ENCODE data around the gene ARGFX. TPM values are rescaled to one million over a fixed set of nuclear protein-coding genes. Genes with fewer than 3 reads are reported as not detected.
"Not testable (repeated sequence)": the region's sequence is repeated elsewhere in the genome, so short reads cannot be mapped to it uniquely, and the experiment has no call there.

Gene ARGFX
- total RNA-seq, 4 donors from 2014 or later: not detected

DNA sequence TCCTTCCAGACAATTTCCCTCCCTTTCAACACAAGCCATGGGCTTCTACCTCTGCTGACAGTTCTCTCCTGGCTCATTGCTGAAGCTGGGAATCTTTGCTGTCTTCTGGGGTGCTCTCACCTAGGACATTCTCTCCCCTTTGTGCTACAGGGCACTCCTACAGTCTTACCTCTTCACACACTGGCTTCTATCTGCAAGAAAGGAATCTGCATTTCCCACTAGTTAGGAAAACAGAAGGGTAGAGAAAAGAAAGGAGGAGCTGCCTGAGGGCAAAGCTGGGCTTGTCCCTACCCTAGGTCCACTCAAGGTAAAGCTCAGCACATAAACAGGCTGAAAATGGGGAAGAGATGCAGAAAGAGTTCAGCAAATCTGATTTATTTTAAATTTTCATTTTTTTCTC lies 5.6 kb upstream of the ARGFX start:
- DNase-seq (ENCODE audit: low spot score in 2 of 2): no peak
- no peak overlapping the region for H3K4me3 ChIP-seq (ENCODE audit: low read depth, poor library complexity, severe bottlenecking)
- intact Hi-C loops (cut with DNase I; ENCODE audit: low total_unique reads): no loop called here
- TF ChIP-seq, protein P1, sequence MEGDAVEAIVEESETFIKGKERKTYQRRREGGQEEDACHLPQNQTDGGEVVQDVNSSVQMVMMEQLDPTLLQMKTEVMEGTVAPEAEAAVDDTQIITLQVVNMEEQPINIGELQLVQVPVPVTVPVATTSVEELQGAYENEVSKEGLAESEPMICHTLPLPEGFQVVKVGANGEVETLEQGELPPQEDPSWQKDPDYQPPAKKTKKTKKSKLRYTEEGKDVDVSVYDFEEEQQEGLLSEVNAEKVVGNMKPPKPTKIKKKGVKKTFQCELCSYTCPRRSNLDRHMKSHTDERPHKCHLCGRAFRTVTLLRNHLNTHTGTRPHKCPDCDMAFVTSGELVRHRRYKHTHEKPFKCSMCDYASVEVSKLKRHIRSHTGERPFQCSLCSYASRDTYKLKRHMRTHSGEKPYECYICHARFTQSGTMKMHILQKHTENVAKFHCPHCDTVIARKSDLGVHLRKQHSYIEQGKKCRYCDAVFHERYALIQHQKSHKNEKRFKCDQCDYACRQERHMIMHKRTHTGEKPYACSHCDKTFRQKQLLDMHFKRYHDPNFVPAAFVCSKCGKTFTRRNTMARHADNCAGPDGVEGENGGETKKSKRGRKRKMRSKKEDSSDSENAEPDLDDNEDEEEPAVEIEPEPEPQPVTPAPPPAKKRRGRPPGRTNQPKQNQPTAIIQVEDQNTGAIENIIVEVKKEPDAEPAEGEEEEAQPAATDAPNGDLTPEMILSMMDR (IDR thresholded peaks at IDR 0.05): no peak
- TF ChIP-seq POLR2A (IDR thresholded peaks at IDR 0.05): no peak

DNA sequence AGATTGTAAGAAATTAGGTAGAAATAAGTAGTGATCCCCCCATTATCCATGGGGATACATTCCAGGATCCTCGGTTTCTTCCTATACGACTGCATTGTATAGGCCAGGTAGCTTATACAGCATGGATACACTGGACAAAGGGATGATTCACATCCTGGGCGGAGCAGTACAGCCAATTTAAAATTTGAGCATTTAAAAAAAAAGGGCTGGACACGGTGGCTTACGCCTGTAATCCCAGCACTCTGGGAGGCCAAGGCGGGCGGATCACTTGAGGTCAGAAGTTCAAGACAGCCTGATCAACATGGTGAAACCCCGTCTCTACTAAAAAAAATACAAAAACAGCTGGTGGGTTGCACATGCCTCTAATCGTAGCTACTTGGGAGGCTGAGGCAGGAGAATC lies 976 bp upstream of the ARGFX start:
- no peak overlapping the region for H3K4me3 ChIP-seq (ENCODE audit: low read depth, poor library complexity, severe bottlenecking)
- intact Hi-C loops (cut with DNase I; ENCODE audit: low total_unique reads): no loop called here
- TF ChIP-seq, protein P1 (IDR thresholded peaks at IDR 0.05): no peak
- no peak for TF ChIP-seq POLR2A (IDR thresholded peaks at IDR 0.05)
- WGBS, 2 donors: 77 to 87% methylated on average over 9 of the region's 9 CpGs
- DNase-seq (ENCODE audit: low spot score in 2 of 2): no peak

DNA sequence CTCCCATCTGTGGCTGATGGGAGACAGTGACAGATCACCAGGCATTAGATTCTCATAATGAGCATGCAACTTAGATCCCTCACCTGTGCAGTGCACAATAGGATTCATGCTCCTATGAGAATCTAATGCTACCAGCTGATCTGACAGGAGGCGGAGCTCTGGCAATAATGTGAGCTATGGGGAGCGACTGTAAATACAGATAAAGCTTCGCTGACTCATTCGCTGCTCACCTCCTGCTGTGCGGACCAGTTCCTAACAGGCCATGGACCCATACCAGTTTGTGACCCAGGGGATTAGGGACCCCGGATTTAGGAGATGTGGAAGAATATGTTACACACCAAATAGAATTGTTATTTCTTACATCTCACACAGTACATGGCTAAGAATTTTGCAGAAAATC lies 6.7 kb downstream of the ARGFX start:
- no peak for TF ChIP-seq POLR2A (IDR thresholded peaks at IDR 0.05)
- TF ChIP-seq, protein P1 (IDR thresholded peaks at IDR 0.05): no peak
- WGBS, 2 donors: 75 to 77% methylated on average over 6 of the region's 6 CpGs
- H3K4me3 ChIP-seq (ENCODE audit: low read depth, poor library complexity, severe bottlenecking): no peak overlapping the region
- intact Hi-C loops (cut with DNase I; ENCODE audit: low total_unique reads): no loop called here
- DNase-seq (ENCODE audit: low spot score in 2 of 2): no peak

DNA sequence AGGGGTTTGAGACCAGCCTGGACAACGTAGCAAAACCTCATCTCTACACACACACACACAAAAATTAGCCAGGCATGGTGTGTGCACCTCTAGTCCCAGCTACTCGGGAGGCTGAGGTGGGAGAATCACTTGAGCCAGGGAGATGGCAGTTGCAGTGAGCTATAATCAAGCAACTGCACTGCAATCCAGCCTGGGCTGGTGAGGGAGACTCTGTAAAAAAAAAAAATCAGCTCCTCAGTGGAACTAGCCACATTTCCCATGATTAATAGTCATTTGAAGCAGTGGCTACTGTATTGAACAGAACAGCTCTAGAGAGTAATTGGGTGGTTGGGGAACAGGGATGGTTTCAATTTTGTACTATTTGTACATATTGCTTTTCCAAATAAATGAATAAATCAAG lies 13.9 kb downstream of the ARGFX start:
- TF ChIP-seq POLR2A (IDR thresholded peaks at IDR 0.05): no peak
- TF ChIP-seq, protein P1 (IDR thresholded peaks at IDR 0.05): no peak
- no peak for DNase-seq (ENCODE audit: low spot score in 2 of 2)
- intact Hi-C loops (cut with DNase I; ENCODE audit: low total_unique reads): no loop called here
- 51 to 64% methylated on average over 2 of the region's 2 CpGs for WGBS, 2 donors
- H3K4me3 ChIP-seq (ENCODE audit: low read depth, poor library complexity, severe bottlenecking): no peak overlapping the region

DNA sequence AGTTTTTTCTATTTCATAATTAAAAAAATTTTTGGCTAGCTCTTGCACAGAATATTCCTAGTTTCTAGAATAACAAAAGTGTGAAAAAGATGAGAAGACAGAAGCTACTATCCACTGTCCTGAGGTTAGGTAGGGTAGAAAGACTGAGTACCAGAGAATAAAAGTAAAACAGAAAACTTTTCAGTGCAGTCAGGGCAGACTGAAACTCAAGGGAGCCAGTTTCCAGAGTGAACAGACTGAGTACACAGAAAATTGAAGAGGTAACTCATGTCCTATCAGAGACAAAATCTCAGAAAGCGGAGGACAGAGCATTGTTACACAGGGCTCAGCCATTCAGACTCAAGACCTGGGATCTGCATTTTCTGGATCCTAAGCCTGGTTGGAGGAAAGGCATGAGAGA lies 16.7 kb downstream of the ARGFX start:
- no peak overlapping the region for H3K4me3 ChIP-seq (ENCODE audit: low read depth, poor library complexity, severe bottlenecking)
- WGBS, 2 donors: 90 to 93% methylated on average over 1 of the region's 1 CpG
- no peak for DNase-seq (ENCODE audit: low spot score in 2 of 2)
- intact Hi-C loops (cut with DNase I; ENCODE audit: low total_unique reads): no loop called here
- no peak for TF ChIP-seq POLR2A (IDR thresholded peaks at IDR 0.05)
- TF ChIP-seq, protein P1 (IDR thresholded peaks at IDR 0.05): no peak

DNA sequence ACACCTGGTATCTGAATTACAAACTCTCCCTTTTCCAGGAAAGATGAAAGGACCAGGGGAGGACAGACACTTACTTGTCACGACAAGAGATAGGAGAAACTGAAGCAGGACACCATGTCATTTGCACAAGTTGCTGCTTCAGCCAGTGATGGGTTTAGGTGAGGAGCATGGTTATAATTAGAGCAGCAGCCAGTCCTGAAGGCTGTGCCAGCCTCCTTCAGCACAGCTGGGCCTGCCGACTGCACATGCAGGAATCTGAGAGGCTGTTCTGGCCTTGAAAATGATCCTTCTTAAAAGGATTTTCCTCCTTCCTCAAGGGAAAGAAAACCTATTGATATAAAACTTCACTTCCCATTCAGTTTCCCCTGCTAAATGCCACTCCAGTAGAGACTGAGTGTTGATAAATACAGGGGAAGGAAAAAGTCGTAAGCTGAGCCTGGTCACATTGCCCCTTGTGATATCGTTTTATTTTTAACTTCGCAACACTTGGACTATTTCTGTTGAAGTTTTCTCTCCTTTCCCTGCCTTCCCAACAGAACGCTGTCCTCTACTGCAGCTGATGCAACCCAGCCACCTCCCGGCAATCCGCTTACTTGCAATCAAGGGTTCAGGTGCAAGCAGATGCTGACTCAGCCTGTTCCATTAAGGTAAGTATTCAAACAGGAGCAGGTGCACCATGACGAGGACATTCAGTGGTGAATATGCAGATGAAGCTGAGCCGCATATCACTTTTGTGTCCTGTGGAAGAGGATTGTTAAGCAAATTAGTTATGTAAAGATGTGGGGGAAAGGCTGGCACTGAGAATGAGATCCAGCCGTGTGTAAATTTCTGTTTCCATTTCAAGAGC lies 25.3 kb downstream of the ARGFX start, which contains the start of gene FBXO40:
TSS of gene FBXO40 (plus strand) at position 524 of the 847 bp plus-strand sequence. CDS start 27,197 bp downstream, outside the sequence.
- no peak within 1 kb of the TSS for H3K4me3 ChIP-seq (ENCODE audit: low read depth, poor library complexity, severe bottlenecking)
- DNase-seq (ENCODE audit: low spot score in 2 of 2): no peak
- TF ChIP-seq POLR2A (IDR thresholded peaks at IDR 0.05): no peak
- TF ChIP-seq, protein P1 (IDR thresholded peaks at IDR 0.05): no peak
- WGBS, 2 donors: 48 to 55% methylated on average over 11 of the region's 11 CpGs
- intact Hi-C loops (cut with DNase I; ENCODE audit: low total_unique reads): no loop called here

DNA sequence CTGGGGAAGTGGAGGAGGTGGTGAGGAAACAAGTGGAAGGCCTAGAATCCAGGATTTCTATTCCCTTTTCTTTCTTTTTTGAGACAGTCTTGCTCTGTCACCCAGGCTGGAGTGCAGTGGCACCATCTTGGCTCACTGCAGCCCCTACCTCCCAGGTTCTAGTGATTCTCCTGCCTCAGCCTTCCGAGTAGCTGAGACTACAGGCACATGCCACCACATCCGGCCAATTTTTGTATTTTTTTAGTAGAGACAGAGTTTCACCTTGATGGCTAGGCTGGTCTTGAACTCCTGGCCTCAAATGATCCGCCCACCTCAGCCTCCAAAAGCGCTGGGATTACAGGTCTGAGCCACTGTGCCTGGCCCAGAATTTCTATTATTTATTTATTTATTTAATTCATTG lies 26.1 kb downstream of the ARGFX start:
- DNase-seq (ENCODE audit: low spot score in 2 of 2); intact Hi-C loops (cut with DNase I; ENCODE audit: low total_unique reads); H3K4me3 ChIP-seq (ENCODE audit: low read depth, poor library complexity, severe bottlenecking): not testable (repeated sequence)
- 92 to 95% methylated on average over 4 of the region's 4 CpGs for WGBS, 2 donors
